COLO668 (cell line): ENCODE data around the gene HDAC4.

Experiments used
- DNase-seq: peaks from one replicate; lab custom pipeline; 2025; ENCODE audit not compliant: unreplicated experiment; lab: John Stamatoyannopoulos, UW

Gene HDAC4

GRCh38 chr2:239148495-239149200 lies 252.2 kb downstream of the HDAC4 start:
- DNase-seq: no peak

DNA sequence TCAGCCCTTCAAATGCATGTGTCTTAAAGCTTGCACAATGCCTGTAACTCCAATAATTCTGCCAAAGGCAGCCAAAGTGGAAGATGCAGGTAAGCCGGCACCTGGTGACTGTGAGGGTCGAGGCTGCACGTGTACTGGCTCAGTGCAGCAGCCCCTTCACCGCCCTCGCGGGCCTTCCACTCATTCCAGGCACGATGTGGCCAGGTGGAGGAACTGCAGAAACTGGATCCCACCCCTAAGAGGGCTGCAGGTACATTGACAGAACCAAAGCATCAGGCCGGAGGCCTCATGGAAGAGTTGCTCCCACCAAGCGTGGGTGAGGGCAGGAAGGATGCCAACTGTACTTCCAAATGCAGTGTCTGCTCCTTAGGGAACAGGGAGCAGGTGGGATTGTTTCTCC lies 253.4 kb downstream of the HDAC4 start:
- no peak for DNase-seq

DNA sequence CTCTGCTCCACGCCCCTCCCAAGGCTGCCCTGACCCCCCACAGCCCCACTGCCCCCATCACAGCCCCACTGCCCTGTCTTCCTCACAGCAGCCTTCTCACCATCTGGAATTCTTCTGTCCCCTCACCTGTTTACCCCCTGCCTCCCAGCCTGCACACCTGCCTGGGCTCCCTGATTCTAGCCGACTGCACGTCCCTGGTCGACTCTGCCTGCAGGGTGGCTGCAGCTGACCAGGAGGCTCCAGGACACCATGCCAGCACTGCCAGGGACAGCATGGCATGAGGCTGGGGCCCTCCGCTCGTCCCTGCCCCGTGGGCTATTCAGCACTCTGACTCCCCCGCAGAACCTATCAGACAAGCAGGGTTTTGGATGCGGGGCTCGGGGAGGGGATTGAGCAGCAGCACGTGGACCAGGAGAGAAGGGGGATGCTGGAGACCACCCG lies 254.1 kb downstream of the HDAC4 start:
- DNase-seq: no peak

DNA sequence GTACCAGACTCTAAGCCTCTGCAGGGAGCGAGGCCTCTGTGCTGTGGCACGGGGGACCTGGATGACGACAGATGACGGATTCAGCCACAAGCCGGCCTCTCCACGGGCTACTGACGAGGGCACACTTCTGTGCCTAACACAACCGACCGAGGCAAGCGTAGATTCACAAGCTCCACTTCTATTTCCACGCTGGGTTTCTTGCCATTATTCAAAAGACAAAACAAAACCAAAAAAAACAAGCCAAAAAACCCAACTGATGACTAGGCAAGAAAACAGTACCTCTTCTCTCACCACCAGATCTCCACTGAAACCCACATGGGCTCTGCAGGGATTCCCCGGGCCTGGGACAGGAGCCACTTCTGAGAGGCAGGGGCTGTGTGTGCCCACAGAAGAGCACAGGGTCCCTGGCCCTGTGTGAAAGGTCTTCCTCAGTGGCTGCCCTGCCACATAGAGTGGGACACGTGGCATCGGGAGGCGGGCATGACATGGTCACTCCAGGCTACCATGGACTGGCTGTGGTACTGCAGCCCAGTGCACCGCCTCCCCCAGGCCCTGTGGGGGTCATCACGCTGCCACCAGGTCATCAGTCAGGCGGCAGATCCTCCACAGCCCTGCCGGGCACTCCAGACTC lies 254.7 kb downstream of the HDAC4 start:
- no peak for DNase-seq

DNA sequence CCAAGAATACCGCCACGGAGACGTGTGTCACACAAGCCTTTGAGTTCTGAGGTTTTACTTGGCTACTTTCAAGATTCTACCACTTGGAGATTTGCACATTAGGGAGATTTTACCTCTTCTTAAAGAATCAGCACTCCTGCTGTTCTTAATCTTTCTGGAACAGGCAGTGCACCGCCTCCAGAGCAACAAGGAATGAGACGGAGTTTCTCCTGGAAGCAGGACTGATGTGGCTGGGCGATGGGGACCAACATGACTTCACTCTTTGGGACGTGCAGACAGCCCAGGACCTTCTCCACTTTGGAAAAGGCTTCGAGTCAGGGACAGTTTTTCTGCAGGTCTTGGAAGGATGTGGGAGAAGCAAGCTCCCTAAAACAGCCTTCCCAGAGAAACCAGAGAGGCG lies 255.2 kb downstream of the HDAC4 start:
- no peak for DNase-seq

DNA sequence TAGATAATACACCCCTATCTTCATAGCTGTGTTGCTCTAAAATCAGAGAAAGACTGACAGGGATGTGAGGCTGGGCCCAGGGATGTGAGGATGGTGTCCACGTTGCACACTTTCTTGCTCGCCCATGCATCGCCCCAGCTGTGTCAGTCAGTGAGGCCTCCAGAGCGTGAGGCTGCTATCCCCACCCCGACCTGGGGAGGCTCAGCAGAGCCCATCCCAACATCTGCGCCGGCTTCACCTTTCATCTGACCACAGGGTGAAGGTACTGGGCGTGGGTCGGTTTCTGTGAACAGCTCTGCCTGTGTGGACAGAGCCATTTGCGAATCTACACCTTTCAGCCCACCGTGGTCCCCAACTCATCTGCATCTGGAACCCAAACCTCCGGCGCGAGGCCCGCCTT lies 255.7 kb downstream of the HDAC4 start:
- peak; percentile 21 for DNase-seq

GRCh38 chr2:239144713-239144999 lies 256.2 kb downstream of the HDAC4 start:
- DNase-seq: peak; percentile 36

GRCh38 chr2:239143858-239144712 lies 256.7 kb downstream of the HDAC4 start:
- peak; percentile 21 for DNase-seq

GRCh38 chr2:239142806-239143205 lies 258.0 kb downstream of the HDAC4 start:
- no peak for DNase-seq

DNA sequence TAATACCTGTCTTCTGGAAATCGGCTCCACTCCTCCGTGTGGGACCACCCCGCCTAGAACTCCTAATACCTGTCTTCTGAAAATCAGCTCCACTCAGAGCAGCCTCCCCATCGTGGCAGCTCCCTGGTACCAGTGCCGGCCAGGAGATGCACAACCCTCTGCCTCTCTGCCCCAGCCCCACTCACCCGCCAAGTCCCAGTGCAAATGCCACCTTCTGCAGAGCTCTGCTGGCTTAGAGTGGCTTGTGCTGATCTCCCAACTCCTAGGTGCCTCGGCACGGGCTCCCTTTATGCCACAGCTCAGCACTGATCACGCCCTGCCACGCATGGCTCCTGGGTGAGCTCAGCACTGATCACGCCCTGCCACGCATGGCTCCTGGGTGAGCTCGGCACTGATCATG lies 258.5 kb downstream of the HDAC4 start:
- no peak for DNase-seq

- DNase-seq: no peak
Observed at GRCh38 chr2:239141021-239141760, 259.6 kb downstream of the HDAC4 start.

DNA sequence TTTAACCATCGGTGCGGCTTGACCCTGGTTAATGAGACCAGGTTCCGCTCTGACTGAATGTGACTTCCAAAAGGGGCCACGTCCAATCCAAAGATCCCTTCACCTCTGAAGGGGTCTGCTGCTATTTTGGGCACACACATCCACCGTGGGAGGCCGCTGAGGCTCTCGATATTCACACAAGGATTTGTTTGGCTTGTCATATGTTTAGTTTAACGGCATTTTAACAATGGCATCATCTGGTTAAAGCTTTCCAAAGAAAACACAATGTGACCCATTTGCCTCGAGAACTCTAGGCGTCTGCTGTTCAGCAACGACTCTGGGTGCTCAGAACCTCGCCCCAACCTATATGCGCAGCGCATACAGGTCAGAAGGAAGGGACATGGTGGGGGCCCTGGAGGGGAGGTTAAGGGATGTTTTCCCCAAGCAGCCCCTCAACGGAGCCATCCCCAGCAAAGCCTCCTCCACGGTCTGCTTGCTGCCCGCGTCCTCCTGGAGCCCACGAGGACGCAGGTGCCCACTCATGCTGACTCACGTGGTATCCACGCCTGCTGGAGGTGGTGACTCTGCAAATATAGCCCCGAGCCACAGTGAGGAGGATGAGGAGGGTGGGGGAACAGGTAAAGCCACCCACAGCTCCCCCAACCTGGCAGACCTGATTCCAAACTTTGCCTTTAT lies 260.3 kb downstream of the HDAC4 start:
- no peak for DNase-seq

DNA sequence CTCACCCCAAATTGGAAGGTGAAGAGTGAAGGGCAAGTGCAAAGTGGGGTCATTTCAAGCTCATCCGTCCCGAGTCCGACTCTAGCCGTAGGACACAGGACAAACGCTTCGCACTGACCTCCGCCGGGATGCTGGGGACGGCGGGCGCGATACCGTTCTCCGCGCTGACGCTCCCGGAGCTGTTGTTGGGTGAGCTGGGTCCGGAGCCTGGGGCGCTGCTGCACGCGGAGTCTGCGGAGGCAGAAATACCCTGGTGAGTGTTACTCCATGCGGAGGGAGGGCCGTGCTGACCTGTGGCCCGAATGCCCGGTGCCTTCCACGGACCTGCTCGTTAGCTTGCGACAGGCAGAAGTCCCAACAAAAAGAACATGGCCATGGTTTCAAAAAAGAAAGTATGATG lies 261.3 kb downstream of the HDAC4 start:
- DNase-seq: no peak

DNA sequence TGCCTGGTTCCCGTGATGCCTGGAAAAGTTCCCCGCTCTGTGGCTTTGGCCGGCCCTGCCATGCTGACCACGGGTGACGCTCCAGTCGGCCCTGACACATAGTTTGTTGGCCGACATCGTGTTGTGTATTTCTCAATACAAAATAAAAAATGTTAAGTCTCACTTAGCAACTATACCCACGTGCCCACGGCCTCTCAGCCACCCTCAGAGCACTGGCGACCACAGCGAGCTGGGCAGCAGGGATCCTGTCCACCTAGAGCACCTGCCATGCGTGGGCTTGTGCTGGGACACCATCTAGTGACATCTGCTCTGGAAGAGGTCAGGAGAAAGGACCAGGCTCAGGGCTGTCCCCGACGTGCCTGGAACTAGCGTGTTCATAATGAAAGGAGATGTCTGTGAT lies 261.7 kb downstream of the HDAC4 start:
- no peak for DNase-seq

DNA sequence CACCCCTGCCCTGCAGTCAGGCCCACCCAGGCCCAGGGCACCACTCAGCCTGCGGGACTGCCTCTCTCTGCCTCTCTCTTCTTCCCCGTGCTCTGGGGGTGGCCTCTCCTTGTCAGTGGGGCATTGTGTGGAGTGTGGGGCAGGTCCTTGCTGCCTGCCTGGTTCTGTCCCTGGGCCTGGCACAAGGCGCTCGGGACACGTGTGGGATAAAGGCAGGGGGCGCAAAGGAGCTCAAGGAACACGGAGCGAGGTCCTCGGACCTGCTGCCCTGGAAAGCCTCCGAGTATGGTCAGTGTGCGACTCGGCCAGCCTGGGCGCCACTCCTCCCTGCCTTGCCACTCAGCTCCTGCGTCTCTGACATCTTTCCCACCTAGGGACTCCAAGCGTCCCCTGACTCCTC lies 262.2 kb downstream of the HDAC4 start:
- DNase-seq: no peak

GRCh38 chr2:239137898-239138283 lies 262.9 kb downstream of the HDAC4 start:
- DNase-seq: no peak

DNA sequence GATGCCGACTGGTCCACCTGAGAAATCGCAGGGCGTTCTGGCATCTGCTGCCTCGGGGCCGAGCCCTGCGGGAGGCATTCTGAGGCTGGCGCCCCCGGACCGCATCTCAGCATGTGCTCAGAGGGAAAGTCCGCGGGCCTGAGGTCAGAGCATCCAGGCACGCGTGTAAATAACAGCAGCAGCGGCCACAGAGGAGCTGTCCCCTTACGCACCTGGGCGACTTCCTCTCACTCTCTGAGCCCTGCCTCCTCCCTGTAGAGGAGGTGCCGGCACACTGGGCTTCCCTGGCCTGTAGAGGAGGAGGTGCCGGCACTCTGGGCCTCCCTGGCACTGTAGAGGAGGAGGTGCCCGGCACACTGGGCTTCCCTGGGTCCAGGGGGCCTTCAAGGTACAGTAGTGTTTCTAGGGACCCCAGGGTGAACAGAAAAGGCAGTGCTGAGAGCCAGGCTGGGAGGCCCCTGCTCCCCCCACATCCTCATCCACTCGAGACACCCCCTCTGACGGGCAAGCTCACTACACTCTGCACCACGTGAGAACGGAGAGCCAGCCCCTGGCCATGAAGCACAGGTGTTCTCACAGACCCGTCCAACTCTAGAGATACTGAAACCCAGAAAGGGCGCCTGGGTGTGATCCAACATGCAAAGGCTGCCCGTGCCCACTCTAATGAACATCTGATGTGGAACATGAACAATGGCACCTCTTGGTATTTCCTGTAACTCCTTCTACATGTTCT lies 263.5 kb downstream of the HDAC4 start:
- DNase-seq: no peak

DNA sequence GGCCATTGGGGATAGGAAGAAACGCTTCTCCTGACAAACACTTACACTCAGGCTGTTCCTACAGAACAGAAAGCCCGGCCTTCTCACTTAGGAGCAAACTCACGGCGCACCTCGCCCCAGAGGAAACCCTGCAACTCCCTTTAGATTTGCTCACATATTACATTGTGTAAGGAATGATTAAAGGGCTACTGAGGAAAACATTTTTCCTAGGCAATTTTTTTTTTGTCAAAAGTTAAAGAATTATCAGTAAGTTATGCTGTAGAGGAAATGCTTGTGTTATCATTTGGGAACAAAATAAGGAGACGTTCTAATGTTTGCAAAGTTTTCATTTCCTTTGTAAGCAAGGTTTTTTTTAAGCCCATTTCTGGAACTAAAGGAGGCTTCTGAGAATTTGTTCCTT lies 264.1 kb downstream of the HDAC4 start:
- DNase-seq: no peak

GRCh38 chr2:239136203-239136602 lies 264.6 kb downstream of the HDAC4 start:
- DNase-seq: no peak

DNA sequence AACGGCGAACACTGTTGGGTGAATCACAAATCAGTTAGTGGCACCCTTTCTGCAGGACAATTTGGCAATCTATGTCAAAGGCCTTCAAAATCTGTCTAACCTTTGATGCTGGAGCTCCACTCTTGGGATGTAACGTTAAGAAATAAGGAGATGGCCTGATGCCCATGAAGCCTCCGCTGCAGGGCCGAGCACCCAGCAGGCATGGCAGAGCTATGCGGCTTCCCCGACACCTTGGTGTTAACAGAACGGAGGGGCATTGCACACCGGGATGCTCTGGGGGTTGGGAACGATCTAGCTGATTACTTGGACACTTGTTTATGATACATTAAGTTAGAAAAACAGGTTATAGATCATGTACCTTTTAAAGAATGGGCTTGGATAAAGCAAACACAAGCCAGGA lies 265.3 kb downstream of the HDAC4 start:
- no peak for DNase-seq
